K562 (cell line): ENCODE measurements around the gene MACF1. TPM values are rescaled to one million over a fixed set of nuclear protein-coding genes. Genes with fewer than 3 reads are reported as not detected.
A peak's percentile ranks its signal among the peaks of the same experiment; 100 is the strongest.

Source experiments
- DNMT1 ChIP-seq: fragments of 450-650 bp; IDR thresholded peaks from 2 replicates; pipeline ENCODE4 v1.6.1; 2016; ENCODE audit warnings: antibody characterized with exemption, mild to moderate bottlenecking
- FIP1L1 ChIP-seq: fragments of 200-400 bp; formaldehyde crosslinking; IDR thresholded peaks from 2 replicates; pipeline ENCODE4 v1.6.1; 2018; ENCODE audit warnings: mild to moderate bottlenecking, low read depth, low read length; ENCODE audit not compliant: poor library complexity, severe bottlenecking
- KAT7 ChIP-seq: sonication (generic); formaldehyde crosslinking; IDR thresholded peaks from 2 replicates; pipeline ENCODE4 v1.8.0; 2022; ENCODE audit warnings: missing genetic modification reagents, mild to moderate bottlenecking, borderline replicate concordance
- MTF1 ChIP-seq: fragments of 250-450 bp; sonication (Bioruptor Pico); IDR thresholded peaks from 2 replicates; pipeline ENCODE4 v1.9.0; 2021; ENCODE audit warnings: moderate library complexity, mild to moderate bottlenecking, inconsistent platforms, borderline replicate concordance
- NCOA4 ChIP-seq: fragments of 450-650 bp; IDR thresholded peaks from 2 replicates; pipeline ENCODE4 v1.6.1; 2018; ENCODE audit warnings: mild to moderate bottlenecking; ENCODE audit not compliant: partially characterized antibody
- NFE2 ChIP-seq: IDR thresholded peaks from 2 replicates; pipeline ENCODE4 v1.6.1; 2014; ENCODE audit warnings: antibody characterized with exemption, low read depth
- PHF21A ChIP-seq: fragments of 450-650 bp; IDR thresholded peaks from 2 replicates; pipeline ENCODE4 v1.6.1; 2017; ENCODE audit warnings: low read depth, borderline replicate concordance
- PML ChIP-seq: IDR thresholded peaks from 2 replicates; pipeline ENCODE4 v1.6.1; 2012; ENCODE audit warnings: low read length, inconsistent platforms
- POLR2AphosphoS5 ChIP-seq: IDR thresholded peaks from 2 replicates; pipeline ENCODE4 v1.6.1; 2011; ENCODE audit warnings: mild to moderate bottlenecking, low read depth, low read length, moderate library complexity; ENCODE audit not compliant: control insufficient read depth, insufficient read depth
- SMARCA5 ChIP-seq: fragments of 450-650 bp; IDR thresholded peaks from 2 replicates; pipeline ENCODE4 v1.6.1; 2016
- SRF ChIP-seq, 2 experiments: fragments of 250-450, 450-650 bp in 1 of 2; sonication (Bioruptor Pico) in 1 of 2; sonication (generic) in 1 of 2; formaldehyde crosslinking; IDR thresholded peaks; 2 replicates each; pipeline versions ENCODE4 v1.5.0 to v1.5.1; 2020 to 2022; ENCODE audit warnings: mild to moderate bottlenecking in 1 of 2, missing genetic modification reagents in 1 of 2
- ZNF311 ChIP-seq: fragments of 250-450 bp; sonication (Bioruptor Pico); IDR thresholded peaks from 2 replicates; pipeline ENCODE4 v1.4.0; 2020; ENCODE audit warnings: mild to moderate bottlenecking, moderate library complexity
- polyA plus RNA-seq, 8 experiments: library from polyadenylated mRNA; depleted of rRNA in 4 of 8; stranded (reverse) in 5 of 8; unstranded in 3 of 8; fragments of >200 nt; fragmentation: Nextera tagmentation in 2 of 8; fragmentation: Illumina TruSeq in 1 of 8; extraction: Ambion mirVana in 2 of 8; extraction: Trizol in 1 of 8; gene quantifications; 2 replicates each; pipeline versions ENCODE4 v1.2.1 to v1.2.3, GENCODE V29; 2011 to 2014; ENCODE audit warnings: inconsistent platforms in 1 of 8, missing spikeins in 1 of 8
- total RNA-seq, 7 experiments: library from RNA; depleted of rRNA in 6 of 7; stranded (reverse); fragments of >200 nt in 6 of 7; fragmentation: Illumina TruSeq in 2 of 7; extraction: Trizol in 2 of 7; gene quantifications; 2 replicates each; pipeline versions ENCODE4 v1.2.1 to v1.2.3, GENCODE V29; 2011 to 2021; ENCODE audit warnings: low replicate concordance in 1 of 7
- TF ChIP-seq, protein P1 (sequence below): fragments of 250-450 bp; sonication (Bioruptor Pico); IDR thresholded peaks from 2 replicates; pipeline ENCODE4 v1.5.0; 2020; ENCODE audit warnings: mild to moderate bottlenecking
- TF ChIP-seq, protein P2 (sequence below): fragments of 450-650 bp; IDR thresholded peaks from 2 replicates; pipeline ENCODE4 v1.6.1; 2017; ENCODE audit warnings: antibody characterized with exemption, mild to moderate bottlenecking
- TF ChIP-seq, protein P3 (sequence below): fragments of 250-450 bp; sonication (Bioruptor Pico); IDR thresholded peaks from 2 replicates; pipeline ENCODE4 v1.4.0; 2020
- TF ChIP-seq, protein P4 (sequence below): sonication (generic); formaldehyde crosslinking; IDR thresholded peaks from 2 replicates; pipeline ENCODE4 v1.8.0; 2022; ENCODE audit warnings: mild to moderate bottlenecking, missing genetic modification reagents

The MACF1 gene
- total and polyA plus RNA-seq, 9 of the 15 experiments (the other 6 are each of a cell fraction or from before 2014, with no cell fraction given): 13.2 to 232 (median 112) TPM

DNA sequence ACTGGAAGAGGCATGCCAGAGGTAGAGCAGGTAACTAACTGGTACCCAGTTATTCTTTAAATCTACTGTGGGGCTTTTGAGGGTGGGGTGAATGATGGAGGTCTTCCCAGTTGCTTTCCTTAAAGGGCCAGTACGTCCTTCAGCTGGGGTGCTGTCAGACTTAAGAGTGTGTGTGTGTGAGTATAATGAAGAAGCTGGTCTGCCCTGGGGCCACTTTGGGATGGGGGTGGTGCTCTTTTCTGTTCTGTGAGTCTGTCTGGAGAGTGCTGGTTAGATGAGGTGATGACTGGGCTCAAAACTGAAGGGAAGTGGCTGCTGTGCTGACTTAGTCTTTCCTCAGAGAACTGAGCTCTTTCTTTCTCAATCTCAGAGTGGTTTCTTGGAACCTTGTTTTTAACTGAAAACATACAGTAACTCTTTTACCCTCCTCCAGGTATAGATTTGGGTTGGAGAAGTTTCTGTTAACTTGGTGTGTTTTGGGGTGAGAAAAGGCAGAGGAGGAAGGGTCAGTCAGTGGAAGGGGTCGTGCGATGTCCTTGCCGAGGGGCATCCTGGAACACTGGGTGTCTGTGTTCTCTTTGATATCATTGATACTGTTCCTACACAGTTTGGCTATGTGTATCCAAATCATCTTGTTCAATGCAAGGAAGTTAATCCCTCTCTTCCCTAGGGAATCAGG lies 746 bp downstream of the MACF1 start (continued):
- TF ChIP-seq NFE2 (peak; percentile 81), SRF (CRISPR knock-in tag; IDR thresholded peaks at IDR 0.05) (no peak), PML (no peak), SMARCA5 (no peak), KAT7 (CRISPR knock-in tag) (no peak), MTF1 (no peak), DNMT1 (0 out of 2 replicates have a peak, but pooled peaks have one; percentile 9), ZNF311 (CRISPR knock-in tag) (no peak), POLR2AphosphoS5 (0 out of 2 replicates have a peak, but pooled peaks have one; percentile 34), FIP1L1 (no peak), NCOA4 (no peak), PHF21A (no peak)
- TF ChIP-seq, protein P1, sequence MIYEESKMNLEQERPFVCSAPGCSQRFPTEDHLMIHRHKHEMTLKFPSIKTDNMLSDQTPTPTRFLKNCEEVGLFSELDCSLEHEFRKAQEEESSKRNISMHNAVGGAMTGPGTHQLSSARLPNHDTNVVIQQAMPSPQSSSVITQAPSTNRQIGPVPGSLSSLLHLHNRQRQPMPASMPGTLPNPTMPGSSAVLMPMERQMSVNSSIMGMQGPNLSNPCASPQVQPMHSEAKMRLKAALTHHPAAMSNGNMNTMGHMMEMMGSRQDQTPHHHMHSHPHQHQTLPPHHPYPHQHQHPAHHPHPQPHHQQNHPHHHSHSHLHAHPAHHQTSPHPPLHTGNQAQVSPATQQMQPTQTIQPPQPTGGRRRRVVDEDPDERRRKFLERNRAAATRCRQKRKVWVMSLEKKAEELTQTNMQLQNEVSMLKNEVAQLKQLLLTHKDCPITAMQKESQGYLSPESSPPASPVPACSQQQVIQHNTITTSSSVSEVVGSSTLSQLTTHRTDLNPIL (CRISPR knock-in tag): no peak
- TF ChIP-seq, protein P2, sequence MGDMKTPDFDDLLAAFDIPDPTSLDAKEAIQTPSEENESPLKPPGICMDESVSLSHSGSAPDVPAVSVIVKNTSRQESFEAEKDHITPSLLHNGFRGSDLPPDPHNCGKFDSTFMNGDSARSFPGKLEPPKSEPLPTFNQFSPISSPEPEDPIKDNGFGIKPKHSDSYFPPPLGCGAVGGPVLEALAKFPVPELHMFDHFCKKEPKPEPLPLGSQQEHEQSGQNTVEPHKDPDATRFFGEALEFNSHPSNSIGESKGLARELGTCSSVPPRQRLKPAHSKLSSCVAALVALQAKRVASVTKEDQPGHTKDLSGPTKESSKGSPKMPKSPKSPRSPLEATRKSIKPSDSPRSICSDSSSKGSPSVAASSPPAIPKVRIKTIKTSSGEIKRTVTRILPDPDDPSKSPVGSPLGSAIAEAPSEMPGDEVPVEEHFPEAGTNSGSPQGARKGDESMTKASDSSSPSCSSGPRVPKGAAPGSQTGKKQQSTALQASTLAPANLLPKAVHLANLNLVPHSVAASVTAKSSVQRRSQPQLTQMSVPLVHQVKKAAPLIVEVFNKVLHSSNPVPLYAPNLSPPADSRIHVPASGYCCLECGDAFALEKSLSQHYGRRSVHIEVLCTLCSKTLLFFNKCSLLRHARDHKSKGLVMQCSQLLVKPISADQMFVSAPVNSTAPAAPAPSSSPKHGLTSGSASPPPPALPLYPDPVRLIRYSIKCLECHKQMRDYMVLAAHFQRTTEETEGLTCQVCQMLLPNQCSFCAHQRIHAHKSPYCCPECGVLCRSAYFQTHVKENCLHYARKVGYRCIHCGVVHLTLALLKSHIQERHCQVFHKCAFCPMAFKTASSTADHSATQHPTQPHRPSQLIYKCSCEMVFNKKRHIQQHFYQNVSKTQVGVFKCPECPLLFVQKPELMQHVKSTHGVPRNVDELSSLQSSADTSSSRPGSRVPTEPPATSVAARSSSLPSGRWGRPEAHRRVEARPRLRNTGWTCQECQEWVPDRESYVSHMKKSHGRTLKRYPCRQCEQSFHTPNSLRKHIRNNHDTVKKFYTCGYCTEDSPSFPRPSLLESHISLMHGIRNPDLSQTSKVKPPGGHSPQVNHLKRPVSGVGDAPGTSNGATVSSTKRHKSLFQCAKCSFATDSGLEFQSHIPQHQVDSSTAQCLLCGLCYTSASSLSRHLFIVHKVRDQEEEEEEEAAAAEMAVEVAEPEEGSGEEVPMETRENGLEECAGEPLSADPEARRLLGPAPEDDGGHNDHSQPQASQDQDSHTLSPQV: no peak
- TF ChIP-seq, protein P3, sequence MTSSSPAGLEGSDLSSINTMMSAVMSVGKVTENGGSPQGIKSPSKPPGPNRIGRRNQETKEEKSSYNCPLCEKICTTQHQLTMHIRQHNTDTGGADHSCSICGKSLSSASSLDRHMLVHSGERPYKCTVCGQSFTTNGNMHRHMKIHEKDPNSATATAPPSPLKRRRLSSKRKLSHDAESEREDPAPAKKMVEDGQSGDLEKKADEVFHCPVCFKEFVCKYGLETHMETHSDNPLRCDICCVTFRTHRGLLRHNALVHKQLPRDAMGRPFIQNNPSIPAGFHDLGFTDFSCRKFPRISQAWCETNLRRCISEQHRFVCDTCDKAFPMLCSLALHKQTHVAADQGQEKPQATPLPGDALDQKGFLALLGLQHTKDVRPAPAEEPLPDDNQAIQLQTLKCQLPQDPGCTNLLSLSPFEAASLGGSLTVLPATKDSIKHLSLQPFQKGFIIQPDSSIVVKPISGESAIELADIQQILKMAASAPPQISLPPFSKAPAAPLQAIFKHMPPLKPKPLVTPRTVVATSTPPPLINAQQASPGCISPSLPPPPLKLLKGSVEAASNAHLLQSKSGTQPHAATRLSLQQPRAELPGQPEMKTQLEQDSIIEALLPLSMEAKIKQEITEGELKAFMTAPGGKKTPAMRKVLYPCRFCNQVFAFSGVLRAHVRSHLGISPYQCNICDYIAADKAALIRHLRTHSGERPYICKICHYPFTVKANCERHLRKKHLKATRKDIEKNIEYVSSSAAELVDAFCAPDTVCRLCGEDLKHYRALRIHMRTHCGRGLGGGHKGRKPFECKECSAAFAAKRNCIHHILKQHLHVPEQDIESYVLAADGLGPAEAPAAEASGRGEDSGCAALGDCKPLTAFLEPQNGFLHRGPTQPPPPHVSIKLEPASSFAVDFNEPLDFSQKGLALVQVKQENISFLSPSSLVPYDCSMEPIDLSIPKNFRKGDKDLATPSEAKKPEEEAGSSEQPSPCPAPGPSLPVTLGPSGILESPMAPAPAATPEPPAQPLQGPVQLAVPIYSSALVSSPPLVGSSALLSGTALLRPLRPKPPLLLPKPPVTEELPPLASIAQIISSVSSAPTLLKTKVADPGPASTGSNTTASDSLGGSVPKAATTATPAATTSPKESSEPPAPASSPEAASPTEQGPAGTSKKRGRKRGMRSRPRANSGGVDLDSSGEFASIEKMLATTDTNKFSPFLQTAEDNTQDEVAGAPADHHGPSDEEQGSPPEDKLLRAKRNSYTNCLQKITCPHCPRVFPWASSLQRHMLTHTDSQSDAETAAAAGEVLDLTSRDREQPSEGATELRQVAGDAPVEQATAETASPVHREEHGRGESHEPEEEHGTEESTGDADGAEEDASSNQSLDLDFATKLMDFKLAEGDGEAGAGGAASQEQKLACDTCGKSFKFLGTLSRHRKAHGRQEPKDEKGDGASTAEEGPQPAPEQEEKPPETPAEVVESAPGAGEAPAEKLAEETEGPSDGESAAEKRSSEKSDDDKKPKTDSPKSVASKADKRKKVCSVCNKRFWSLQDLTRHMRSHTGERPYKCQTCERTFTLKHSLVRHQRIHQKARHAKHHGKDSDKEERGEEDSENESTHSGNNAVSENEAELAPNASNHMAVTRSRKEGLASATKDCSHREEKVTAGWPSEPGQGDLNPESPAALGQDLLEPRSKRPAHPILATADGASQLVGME (CRISPR knock-in tag): no peak
- TF ChIP-seq, protein P4, sequence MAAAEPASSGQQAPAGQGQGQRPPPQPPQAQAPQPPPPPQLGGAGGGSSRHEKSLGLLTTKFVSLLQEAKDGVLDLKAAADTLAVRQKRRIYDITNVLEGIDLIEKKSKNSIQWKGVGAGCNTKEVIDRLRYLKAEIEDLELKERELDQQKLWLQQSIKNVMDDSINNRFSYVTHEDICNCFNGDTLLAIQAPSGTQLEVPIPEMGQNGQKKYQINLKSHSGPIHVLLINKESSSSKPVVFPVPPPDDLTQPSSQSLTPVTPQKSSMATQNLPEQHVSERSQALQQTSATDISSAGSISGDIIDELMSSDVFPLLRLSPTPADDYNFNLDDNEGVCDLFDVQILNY (CRISPR knock-in tag): no peak
